ENCODE measurements around the gene AP5Z1.
A peak's percentile ranks its signal among the peaks of the same experiment; 100 is the strongest.

AP5Z1 gene

DNA sequence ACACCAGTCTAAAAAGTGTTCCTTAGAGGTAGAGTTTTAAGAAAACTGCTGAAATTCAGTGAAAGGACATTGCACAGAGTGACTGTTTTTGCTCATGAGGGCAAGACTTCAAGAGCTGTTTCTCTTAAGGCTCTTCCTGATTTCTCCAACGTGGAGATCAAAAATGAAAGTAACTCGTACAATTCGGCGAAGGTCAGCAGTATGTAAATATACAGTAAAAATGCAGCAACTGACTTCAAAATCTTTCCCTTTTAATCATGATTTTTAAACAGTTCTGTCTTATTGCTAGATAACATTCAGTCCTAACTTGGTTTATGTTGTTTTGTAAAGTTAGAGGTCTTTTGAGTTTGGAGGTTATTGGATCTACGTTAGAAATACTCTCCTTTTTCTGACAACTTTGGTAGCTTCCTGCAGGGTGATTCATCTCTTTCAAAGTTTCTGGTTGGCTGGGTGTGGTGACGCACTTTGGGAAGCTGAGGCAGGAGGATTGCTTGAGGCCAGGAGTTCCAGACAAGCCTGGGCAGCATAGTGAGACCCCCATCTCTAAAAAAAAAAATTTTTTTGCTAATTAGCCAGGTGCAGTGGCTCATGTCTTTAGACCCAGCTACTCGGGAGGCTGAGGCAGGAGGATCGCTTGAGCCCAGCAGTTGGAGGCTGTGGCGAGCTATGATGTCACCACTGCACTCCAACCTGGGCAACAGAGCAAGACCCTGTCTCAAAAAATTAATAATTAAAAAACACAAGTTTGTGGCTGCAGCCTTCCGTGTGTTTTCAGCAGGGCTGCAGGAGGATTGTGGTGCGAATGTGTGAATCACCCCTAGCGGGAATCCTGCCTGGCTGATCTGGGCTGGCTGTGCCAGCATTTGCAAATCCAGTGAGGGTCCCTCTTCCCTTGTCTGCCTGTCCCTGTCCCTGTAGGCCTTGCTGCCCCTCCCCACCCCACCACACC is 29.2 kb upstream of the AP5Z1 start:
- peak; percentile 88 for DNase-seq

DNA sequence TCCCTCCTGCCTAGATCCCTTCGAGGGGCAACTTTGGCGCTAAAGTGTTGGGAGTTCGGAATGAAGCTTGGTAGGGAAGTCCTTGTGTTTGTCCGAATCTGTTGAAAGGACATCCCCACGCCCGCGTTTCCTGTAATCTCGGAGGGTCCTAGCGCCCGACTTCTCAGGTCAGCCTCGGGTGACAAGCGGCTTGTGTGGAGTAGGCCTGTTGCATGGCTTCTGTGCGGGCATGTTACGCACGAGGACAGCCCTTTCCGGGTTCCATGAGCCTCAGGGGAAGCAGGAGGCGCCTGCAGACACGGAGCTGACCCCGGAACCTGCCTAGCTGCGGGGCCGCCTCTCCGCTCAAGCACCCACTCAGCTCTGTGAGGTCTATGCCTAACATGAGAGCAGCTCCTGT is 28.4 kb upstream of the AP5Z1 start:
- no peak for DNase-seq

DNA sequence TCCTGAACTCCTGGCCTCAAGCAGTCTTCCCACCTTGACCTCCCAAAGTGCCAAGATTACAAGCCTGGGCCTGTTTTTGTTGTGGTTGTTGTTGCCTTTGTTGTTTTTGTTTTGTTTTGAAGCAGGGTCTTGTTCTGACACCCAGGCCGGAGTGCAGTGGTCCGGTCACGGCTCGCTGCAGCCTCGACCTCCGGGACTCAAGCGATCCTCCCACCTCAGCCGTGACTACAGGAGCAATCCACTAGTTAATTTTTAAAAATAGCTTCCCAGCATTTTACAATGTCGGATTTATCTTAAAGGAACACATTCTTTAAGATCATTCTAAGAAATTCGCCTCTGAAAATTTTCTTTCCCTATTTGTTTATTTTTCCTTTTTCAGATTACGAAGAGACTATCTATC is 27.7 kb upstream of the AP5Z1 start:
- no peak for DNase-seq

DNA sequence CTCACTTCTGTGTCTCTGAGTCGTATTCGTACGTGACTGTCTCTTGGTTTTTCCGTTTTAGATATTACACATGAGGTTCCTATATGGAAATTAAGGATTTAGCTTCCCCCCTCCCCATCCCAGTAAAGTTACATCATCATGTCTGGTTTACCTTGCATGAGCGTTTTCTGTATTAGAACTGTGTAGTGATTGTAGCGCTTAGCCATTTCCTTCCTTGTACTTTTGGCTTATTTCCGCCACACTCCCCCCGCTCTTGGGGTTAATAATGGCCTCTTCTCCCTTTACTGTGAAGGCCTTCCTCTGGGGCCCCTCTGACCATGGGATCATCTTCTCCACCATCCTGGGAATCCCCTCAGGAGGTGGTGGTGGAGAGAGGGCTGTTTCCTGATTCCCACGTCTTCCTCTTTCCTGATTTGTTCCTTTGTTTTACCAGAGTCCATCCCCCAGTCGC is 27.2 kb upstream of the AP5Z1 start:
- DNase-seq = peak; percentile 65

DNA sequence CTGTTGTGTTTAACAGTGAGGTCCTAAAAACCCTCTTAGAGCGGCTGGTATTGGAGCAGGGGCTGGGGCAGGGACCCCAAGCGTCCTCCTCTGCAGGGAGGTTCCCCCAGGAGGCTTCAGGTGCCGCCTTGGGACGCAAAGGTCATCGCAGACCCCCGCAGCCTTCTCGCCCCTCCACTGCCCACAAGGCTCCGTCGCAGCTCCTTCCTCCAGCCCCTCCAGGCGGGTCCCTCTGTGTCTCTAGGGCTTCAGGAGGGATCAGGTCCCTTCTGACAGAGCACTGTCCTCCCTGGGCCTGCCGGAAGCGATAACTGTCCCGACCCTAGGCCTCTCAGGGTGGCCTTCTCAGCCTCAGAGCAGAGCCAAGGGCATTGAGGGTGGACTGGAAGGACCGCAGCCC is 26.1 kb upstream of the AP5Z1 start:
- no peak for DNase-seq

DNA sequence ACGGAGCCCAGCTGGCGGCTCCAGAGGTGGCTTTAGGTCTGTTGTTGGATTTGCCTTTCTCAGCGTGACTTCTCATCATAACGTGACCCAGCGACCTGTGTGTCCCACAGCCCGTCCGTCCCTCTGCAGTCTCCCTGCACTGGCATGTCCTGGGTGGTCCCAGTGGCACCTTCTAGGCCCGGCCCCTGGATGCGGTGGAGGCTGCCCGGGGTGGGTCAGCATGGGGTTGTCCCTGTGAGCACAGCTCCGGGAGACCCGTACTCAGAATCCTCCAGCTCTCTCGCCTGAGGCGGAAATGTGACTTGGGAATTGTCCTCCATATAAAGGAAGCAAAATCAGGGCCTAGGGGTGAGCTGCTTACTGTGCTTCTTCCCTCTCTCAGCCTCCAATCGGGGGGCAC is 25.6 kb upstream of the AP5Z1 start:
- no peak for DNase-seq

DNA sequence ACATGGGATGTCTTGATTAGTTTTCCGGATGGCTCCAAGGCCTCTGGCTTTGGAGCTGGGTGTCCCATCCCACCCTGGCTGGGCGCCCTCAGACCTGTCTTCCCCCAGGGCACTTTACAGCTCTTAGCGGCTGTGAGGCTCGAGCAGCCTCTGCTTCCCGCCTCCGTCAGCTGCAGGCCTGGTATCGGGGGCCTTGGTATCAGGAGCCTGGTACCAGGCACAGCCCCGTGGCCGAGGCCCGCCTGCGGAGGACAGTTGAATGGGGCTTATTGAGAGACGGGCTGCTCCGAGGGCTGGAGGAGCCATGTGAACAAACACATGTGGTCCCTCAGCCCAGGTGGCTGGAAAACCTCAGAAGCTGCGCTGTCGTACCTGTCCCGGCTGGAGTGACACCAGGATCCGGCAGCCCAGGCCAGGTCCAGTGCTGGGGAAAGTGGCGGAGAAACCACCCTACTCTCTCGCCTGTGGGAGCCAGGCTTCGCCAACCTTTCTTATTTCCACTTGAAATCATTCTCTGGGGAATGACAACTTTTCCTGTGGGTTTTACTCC is 23.9 kb upstream of the AP5Z1 start:
- no peak for DNase-seq

DNA sequence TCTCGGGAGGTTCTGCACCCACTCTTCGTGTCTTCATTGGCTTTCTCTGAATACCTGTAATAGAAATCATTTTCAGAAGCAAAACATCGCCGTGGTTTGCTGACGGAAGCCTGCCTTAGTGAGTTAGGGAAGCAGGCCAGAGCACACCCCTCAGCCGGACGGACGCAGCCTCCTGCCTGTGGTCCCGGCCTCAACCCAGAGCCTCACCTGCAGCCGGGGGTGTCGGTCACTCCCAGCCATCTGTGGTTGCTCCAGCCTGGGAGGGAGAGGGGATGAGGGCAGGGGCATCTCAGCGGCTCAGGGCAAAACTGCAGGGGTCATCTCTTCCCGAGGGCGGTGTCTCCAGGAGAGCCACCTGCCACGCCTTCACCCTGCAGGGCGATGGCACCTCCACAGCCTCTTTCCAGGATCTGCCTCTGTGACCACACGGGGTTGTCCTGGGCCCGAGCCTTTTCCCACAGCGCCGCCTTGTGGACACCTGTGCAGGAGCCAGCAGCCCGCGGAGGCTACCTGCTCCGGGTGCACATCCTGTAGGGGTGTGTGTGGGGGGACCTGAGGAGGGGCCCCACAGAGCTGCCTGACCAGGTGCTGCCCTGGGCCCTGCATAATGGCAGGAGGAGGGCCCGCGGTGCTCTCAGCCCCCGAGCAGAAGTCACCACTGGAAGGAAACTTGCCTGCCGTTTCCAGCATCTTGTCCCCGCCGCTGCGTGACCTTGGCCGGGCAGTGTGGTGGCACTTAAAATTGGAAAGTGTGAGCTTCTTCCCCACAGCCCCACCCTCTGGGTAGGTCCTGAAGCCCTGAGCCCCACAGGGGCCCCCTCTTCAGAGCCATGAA is 21.6 kb upstream of the AP5Z1 start:
- peak; percentile 66 for DNase-seq

DNA sequence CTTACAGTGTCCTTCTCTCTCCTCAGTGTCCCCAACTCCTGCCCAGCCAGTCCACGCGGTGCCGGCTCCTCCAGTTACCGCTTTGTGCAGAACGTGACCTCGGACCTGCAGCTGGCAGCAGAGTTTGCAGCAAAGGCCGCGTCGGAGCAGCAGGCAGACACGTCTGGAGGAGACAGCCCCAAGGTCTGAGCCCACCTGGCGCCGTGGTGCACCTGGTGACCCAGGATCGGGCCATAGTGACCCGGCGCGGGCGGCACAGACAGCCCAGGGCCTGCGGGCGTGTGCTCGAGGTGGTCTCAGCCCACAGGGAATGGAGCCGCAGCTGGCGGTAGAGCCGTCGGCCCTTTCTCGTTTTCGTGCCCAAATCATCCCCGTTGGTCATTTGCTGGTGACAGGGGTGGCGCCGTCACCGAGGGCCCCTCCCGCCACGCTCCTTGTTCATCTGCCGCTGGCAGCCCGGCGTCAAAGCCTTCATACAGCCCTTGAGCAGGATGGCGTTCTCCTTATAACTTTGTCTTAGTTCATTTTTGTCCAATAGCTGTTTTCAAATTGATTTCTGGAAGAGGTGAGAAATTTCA is 20.9 kb upstream of the AP5Z1 start:
- DNase-seq = no peak

DNA sequence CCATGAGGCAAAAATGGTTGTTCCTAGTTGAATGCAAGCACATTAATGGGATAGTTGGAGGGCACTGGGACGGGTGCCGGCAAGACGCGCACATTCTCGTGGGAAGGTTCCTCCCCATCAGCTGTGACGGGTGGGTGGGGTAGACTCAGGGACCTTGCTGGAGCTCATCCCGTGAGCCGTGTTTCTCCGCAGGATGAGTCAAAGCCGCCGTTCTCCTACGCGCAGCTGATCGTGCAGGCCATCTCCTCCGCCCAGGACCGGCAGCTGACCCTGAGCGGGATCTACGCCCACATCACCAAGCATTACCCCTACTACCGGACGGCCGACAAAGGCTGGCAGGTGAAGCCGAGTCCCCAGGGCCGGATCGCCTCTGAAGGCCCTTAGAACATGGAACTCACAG is 20.4 kb upstream of the AP5Z1 start:
- DNase-seq = no peak

DNA sequence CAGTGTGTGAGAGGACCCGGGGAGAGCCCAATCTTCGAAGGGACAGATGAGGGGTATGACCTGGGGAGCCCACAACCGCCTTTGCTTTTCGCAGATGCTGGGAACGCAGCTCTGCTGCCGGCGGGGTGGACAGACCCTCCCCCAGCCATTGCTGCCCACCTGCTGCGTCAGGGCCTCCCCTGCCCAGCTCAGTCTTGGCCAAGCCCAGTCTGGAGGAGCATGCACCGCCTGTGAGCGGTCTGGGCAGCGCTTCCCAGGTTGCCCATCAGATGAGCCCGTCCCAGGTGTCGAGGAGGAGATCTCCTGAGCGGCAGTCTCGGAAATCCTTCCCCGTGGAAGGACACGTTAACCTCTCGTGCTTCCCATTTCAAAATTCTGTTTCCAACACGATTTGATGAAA is 17.3 kb upstream of the AP5Z1 start:
- DNase-seq = no peak

DNA sequence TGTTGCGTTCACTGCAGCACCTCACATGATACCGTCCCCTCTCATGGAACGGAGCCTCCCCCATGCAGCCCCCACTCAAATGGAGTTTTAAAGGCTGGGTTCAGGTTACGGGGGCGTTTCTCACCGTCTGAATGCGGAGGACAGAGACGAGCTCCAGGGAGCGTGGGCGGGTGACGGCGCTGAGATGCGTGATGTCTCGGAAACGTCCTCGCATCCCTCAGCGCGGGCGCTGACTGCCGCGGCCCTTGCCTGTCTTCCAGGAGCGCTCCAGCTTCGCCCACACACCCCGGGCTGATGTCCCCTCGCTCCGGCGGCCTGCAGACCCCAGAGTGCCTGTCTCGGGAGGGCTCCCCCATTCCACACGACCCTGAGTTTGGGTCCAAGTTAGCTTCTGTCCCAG is 16.6 kb upstream of the AP5Z1 start:
- DNase-seq = no peak

DNA sequence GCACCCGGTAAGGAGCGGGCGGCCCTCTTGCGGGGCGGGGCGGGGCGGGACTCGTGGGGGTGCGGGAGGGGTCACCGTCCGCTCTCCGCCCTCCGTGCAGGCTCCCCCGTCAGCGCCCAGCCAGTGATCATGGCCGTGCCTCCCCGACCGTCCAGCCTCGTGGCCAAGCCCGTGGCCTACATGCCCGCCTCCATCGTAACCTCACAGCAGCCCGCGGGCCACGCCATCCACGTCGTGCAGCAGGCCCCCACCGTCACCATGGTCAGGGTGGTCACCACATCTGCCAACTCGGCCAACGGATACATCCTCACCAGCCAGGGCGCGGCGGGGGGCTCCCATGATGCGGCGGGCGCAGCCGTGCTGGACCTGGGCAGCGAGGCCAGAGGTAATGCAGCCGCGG is 16.2 kb upstream of the AP5Z1 start:
- DNase-seq = no peak

DNA sequence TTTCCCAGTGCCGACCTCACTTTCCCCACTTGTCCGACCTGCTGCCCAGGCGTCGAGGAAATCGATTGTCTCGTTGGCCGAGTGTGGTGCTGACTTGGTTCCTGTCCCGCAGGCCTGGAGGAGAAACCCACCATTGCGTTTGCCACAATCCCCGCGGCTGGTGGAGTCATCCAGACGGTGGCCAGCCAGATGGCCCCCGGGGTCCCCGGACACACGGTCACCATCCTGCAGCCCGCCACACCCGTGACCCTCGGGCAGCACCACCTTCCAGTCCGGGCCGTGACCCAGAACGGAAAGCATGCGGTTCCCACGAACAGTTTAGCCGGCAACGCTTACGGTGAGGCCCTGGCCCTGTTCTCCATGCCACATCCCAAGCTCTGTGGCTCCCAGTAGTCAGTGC is 14.5 kb upstream of the AP5Z1 start:
- no peak for DNase-seq

DNA sequence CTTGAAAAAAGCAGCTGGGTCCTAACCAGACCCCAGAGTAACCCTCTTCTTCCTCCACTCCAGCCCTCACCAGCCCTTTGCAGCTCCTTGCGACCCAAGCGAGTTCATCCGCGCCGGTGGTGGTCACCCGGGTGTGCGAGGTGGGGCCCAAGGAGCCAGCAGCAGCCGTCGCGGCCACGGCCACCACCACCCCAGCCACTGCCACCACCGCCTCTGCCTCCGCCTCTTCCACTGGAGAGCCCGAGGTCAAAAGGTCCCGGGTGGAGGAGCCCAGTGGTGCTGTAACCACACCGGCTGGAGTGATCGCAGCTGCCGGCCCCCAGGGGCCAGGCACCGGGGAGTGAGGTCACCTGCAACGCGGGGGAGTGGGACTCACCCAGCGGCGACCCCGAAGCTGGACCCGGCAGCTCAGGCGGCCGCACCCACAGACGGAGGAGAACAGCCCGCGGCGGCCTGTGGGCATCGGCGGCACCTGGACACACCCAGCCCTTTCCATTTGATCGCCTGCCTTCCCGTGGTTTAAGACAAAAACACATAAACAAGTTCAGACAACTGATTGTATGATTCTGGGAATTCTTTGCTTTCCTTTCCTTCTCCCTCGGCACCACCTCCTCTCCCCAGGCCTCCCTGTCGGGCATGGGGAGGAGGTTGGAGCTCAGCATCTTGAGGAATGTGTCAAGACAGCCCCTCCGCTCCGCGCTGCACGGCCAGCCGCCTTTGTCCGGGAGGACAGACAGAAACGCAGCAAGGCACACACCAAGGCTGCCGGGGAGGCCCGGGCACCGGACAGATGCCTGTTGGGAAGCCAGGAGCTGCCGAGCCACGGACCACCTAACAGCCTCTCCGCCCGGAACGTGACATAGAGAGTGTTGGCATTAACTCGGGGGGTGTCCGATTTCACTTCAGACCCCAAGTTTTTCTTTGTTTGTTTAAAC is 13.0 kb upstream of the AP5Z1 start:
- no peak for DNase-seq

DNA sequence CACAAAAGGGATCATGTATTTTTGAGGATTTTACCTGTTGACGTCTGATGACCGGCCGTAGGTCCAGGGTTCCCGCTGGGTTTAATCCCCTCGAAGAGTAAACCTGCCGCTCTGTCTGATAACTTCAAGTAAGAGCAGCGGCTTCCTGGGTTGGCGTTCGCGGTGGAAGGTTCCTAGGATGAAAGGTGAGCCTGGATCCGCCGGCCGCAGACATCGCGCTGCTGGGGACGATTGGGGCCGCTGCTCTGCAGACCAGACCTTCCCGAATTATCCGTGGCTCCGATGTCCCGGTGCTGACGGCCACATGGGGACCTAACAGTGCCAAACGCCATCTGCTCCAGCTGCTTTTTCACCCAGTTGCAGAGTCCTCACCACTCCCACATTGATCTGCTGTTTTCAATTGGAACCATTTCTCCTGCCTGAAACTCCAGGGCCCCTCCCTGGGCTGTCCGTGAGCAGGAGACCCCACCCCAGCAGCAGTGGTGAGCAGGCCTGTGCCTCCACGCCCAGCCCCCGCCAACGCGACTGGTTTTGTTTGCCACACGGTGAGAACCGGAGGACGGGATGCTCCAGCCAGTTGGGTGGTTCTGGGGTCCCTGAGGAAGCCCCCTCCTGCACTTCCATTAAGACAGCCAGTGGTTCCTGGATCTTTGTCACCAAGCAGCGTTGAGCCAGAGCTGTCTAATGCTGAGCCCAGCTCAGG is 12.2 kb upstream of the AP5Z1 start:
- DNase-seq = no peak

DNA sequence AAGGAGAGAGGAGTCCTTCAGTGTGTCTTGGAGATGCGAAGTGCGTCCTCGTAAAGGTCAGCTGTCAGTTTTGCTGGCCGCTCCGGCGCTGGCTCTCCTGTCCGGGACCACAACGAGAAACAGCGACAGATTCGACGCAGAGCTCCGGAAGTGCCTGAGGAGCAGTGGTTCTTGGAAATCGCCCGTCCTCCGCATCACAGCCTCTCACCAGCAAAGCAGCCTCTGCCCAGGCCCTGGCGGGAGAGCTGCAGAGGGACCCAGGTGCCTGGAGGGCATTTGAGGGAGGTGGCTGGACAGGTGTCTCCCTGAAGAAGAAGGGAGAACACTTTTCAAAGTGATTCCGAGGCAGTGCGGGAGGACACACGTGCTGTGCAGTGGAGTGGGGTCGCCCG is 11.6 kb upstream of the AP5Z1 start:
- no peak for DNase-seq

DNA sequence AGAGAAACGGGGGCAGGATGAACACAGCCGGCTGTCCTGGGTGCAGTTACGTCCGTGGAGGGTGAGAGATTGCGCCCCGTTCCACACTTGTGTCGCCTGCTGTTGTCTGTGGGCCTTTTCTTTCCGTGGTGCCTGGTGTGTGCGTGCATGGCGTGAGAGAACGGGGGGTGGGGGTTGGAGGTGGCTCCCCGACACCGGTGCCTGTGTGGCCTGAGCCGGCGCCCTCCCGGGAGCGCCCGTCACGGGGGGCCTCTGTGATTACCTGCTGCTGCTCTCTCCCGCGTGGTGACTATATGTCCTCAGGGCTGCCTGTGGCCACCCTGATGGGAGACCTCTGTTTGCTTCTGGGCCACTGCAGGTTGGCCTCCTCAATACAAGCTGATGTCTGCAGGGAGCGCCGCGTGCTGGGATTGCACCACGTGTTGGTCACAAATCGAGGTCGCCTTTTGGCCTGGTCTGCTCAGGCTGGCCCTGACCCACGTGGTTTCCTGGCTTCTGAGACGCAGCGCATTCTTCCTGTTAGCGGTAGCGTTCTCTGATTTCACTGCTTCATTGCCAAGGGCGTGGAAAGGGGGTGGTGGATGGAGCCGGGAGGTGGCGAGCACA is 10.9 kb upstream of the AP5Z1 start:
- no peak for DNase-seq

DNA sequence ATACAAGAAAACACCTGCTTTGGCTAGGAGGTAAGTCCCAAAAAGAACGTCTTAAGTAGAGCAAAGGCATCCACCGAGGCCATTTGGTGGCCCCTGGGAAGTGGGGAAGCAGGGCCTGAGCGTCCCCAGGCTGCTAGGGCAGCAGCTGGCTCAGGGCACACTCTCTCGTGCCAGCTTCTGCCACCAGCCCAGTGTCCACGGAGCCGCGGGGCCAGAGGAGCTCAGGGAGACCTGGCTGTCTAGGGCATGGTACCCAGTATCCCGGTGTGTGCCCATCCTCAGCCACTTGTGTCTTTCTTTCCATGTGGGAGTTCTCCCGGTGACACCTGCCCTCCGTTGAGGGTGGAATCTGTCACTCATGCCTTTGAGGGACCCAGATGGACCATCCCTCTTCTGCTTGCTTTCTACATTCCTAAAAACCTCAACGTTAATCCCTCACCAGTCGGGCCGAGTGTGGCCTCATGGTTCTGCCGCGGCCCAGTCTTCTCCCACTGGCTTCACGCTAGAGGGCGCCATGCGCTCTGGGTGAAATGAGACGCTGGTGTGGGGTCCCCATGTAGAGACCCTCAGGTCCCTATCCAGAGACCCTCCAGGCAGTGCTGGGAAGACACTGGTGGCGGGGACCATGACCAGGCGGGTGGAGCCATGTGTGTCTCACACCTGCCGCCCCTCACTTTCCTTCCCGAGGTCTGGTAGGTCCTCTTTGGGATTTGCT is 9.5 kb upstream of the AP5Z1 start:
- DNase-seq = no peak
